Liver (tissue), 3 donors: ENCODE results near the gene SNRPB.
A peak's percentile ranks its signal among the peaks of the same experiment; 100 is the strongest.

Source experiments
- GABPA ChIP-seq, 2 donors: IDR thresholded peaks in 1 of 2; conservative IDR thresholded peaks in 1 of 2; 2 replicates each; pipeline ENCODE4 v1.6.1; 2016; ENCODE audit warnings: antibody characterized with exemption in 2 of 2, mild to moderate bottlenecking in 1 of 2, moderate library complexity in 1 of 2
- NR2F2 ChIP-seq: IDR thresholded peaks from 2 replicates; pipeline ENCODE4 v1.6.1; 2016; ENCODE audit warnings: antibody characterized with exemption
- SP1 ChIP-seq: IDR thresholded peaks from 2 replicates; pipeline ENCODE4 v1.6.1; 2018; ENCODE audit warnings: antibody characterized with exemption, mild to moderate bottlenecking
- TAF1 ChIP-seq: conservative IDR thresholded peaks from 2 replicates; pipeline ENCODE4 v1.6.1; 2016; ENCODE audit warnings: antibody characterized with exemption, mild to moderate bottlenecking
- YY1 ChIP-seq: IDR thresholded peaks from 2 replicates; pipeline ENCODE4 v1.6.1; 2016; ENCODE audit warnings: antibody characterized with exemption, mild to moderate bottlenecking
- TF ChIP-seq, protein P1 (sequence below): fragments of 150-350 bp; IDR thresholded peaks from 2 replicates; pipeline ENCODE4 v1.5.1; 2017; ENCODE audit warnings: improper control_type of control experiment, low read depth, low read length; ENCODE audit not compliant: missing input control
- TF ChIP-seq, protein P2 (sequence below): IDR thresholded peaks from 2 replicates; pipeline ENCODE4 v1.6.1; 2016; ENCODE audit warnings: antibody characterized with exemption
- TF ChIP-seq, protein P3 (sequence below): IDR thresholded peaks from 2 replicates; pipeline ENCODE4 v1.6.1; 2016; ENCODE audit warnings: antibody characterized with exemption
- TF ChIP-seq, protein P4 (sequence below): IDR thresholded peaks from 2 replicates; pipeline ENCODE4 v1.6.1; 2016; ENCODE audit warnings: antibody characterized with exemption
- donor health status: healthy.
- donor health status: healthy.

DNA sequence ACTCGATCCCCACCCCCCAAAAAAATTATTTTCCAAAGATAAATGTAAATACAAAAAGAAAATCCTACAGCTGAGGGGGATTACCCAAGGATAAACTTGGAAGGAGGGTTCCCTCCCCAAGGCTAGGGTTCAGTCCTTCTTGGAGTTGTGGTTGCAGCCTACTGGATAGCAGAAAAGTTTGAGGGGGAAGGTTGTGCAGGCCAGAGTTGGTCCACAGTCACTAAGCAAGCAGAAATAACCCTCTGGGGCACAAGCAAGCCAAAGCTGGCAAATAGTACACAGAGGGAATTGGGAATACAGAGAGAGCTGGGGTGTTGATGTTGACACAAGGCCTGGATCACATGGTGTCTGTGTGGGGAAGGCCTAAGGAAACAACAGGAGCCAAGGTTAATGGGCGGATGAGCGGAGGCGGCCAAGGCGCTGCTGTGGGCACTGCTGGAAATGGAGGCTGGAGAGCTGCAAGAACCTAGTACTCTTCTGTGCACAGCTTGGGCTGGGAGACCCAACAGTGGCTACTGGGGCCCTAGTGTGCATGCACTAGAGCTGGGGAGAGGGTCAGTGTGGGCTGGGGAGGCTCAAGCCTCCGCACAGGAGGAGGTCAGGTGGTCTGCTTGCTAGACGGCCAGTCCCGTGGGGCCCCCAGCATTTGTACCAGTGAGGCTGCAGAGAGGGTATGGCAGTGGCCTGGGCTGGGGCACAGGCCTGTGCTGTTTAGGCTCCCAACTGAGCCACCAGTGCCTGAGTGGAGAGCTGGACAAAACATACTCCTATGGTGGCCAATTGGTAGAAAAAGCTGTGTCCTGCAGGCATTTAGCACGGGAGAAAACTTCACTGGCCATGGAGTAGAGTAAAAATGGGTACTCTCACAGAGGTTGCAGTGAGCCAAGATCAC, 5.5 kb upstream of the SNRPB start:
- TF ChIP-seq, protein P1, sequence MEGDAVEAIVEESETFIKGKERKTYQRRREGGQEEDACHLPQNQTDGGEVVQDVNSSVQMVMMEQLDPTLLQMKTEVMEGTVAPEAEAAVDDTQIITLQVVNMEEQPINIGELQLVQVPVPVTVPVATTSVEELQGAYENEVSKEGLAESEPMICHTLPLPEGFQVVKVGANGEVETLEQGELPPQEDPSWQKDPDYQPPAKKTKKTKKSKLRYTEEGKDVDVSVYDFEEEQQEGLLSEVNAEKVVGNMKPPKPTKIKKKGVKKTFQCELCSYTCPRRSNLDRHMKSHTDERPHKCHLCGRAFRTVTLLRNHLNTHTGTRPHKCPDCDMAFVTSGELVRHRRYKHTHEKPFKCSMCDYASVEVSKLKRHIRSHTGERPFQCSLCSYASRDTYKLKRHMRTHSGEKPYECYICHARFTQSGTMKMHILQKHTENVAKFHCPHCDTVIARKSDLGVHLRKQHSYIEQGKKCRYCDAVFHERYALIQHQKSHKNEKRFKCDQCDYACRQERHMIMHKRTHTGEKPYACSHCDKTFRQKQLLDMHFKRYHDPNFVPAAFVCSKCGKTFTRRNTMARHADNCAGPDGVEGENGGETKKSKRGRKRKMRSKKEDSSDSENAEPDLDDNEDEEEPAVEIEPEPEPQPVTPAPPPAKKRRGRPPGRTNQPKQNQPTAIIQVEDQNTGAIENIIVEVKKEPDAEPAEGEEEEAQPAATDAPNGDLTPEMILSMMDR: no peak
- no peak for TF ChIP-seq NR2F2
- TF ChIP-seq, protein P2, sequence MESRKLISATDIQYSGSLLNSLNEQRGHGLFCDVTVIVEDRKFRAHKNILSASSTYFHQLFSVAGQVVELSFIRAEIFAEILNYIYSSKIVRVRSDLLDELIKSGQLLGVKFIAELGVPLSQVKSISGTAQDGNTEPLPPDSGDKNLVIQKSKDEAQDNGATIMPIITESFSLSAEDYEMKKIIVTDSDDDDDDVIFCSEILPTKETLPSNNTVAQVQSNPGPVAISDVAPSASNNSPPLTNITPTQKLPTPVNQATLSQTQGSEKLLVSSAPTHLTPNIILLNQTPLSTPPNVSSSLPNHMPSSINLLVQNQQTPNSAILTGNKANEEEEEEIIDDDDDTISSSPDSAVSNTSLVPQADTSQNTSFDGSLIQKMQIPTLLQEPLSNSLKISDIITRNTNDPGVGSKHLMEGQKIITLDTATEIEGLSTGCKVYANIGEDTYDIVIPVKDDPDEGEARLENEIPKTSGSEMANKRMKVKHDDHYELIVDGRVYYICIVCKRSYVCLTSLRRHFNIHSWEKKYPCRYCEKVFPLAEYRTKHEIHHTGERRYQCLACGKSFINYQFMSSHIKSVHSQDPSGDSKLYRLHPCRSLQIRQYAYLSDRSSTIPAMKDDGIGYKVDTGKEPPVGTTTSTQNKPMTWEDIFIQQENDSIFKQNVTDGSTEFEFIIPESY: no peak
- no peak for TF ChIP-seq YY1
- TF ChIP-seq, protein P3, sequence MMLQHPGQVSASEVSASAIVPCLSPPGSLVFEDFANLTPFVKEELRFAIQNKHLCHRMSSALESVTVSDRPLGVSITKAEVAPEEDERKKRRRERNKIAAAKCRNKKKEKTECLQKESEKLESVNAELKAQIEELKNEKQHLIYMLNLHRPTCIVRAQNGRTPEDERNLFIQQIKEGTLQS: no peak
- TF ChIP-seq GABPA (IDR thresholded peaks at IDR 0.05 in 1 of 2, conservative IDR thresholded peaks at IDR 0.05 in 1 of 2): peak; percentile 31 to 77
- TF ChIP-seq SP1: peak; percentile 77
- TF ChIP-seq, protein P4, sequence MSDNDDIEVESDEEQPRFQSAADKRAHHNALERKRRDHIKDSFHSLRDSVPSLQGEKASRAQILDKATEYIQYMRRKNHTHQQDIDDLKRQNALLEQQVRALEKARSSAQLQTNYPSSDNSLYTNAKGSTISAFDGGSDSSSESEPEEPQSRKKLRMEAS: peak; percentile 32
- TF ChIP-seq TAF1: no peak
